ENCODE results near the gene AKR7A2.

GRCh38 chr1:19306941-19307340 lies 5.0 kb downstream of the AKR7A2 start:
- TF ChIP-seq CTCF (IDR thresholded peaks at IDR 0.05) (no peak), POLR2A (IDR thresholded peaks at IDR 0.05) (no peak), POLR2AphosphoS5 (IDR thresholded peaks at IDR 0.05; ENCODE audit: insufficient read depth in 1 of 2, low read depth in 1 of 2) (no peak)

All from vagina (tissue), 2 donors.